ENCODE data around the gene CITED4. TPM values are rescaled to one million over a fixed set of nuclear protein-coding genes. Genes with fewer than 3 reads are reported as not detected.

Gene CITED4
- total and polyA plus RNA-seq, 9 of the 15 experiments (the other 6 are each of a cell fraction or from before 2014, with no cell fraction given), result 0.11 to 1.2 (median 0.17) TPM; not detected in 2

GRCh38 chr1:40815420-40815819 lies 46.7 kb downstream of the CITED4 start:
- Histone ChIP-seq H3K4me2 (ENCODE audit: insufficient read depth, low read length) (peak overlapping the region; percentile 71), H3K9me1 (ENCODE audit: control insufficient read depth, insufficient read depth, low read length) (peaks cover 11% of the 10 kb centered on the region), H4K20me1 (replicated peaks; ENCODE audit: control insufficient read depth, insufficient read depth, low read length) (0 out of 2 replicates have a peak, but pooled peaks cover 5% of the 10 kb centered on the region), H3K36me3 (ENCODE audit: control insufficient read depth, insufficient read depth, low read length) (peaks cover 10% of the 10 kb centered on the region; the same call in 2 of the 3 replicates), H3K9me3 (replicated peaks; ENCODE audit: control insufficient read depth, insufficient read depth, low read depth, low read length) (no peaks in the 10 kb centered on the region), H3K4me3 (no peak overlapping the region), H3K79me2 (ENCODE audit: control insufficient read depth, insufficient read depth, low read length) (no peaks in the 10 kb centered on the region), H3K4me1 (replicated peaks in 1 of 2; ENCODE audit: control insufficient read depth in 2 of 2, insufficient read depth in 2 of 2, low read length in 2 of 2) (peaks cover 19 to 48% of the 10 kb centered on the region in 2 experiments), H3K27me3 (ENCODE audit: control insufficient read depth in 2 of 2, insufficient read depth in 2 of 2, low read length in 2 of 2) (no peaks in the 10 kb centered on the region), H2AFZ (ENCODE audit: low read depth, low read length) (peak overlapping the region; percentile 60), H3K27ac (ENCODE audit: extremely low read depth, low read depth, low read length) (no peak overlapping the region), H3K9ac (ENCODE audit: insufficient read depth in 1 of 2, low read depth in 2 of 2, low read length in 2 of 2) (peak overlapping the region; percentile 24 to 74; a peak in 1 of 4 replicates)
- ChIA-PET POLR2A (interaction anchor here (0.6 to 1.7 kb wide), 7 partner anchors 9 to 275 kb away, joined by 3 to 6 read pairs (median 4); no protein-coding TSS in a partner anchor), CTCF (ENCODE audit: low intra/inter-chr PET ratio) (no interaction called here)
- peak in 2 of 4 experiments; percentile 45 to 46 for DNase-seq (ENCODE audit: extremely low read depth in 1 of 4, low spot score in 3 of 4)
- FAIRE-seq, result peak; percentile 91
- no TSS peak for BruUV-seq (replicated peaks)
- ATAC-seq, result peak; percentile 18; the same call in 2 of the 3 replicates
- intact Hi-C loops (cut with micrococcal nuclease), result no loop called here
- WGBS (ENCODE audit: insufficient coverage, low coverage, missing lambda C conversion rate), result 13% methylated on average over 9 of the region's 9 CpGs
- in situ Hi-C loops (cut with MboI), result no loop called here
- TF ChIP-seq U2AF2 (optimal IDR thresholded peaks at IDR 0.05; ENCODE audit: low read depth, low read length) (no peak), TCF3 (CRISPR knock-in tag; IDR thresholded peaks at IDR 0.05) (peak; percentile 20; the same call in 1 of the 2 replicates), SMARCE1 (IDR thresholded peaks at IDR 0.05) (no peak), IRF9 (tag; IDR thresholded peaks at IDR 0.05) (no peak), SIN3B (IDR thresholded peaks at IDR 0.05; ENCODE audit: low read depth) (no peak), BACH1 (tag; IDR thresholded peaks at IDR 0.05) (peak; percentile 71; the same call in 1 of the 2 replicates), BCOR (IDR thresholded peaks at IDR 0.05) (peak; percentile 34; the same call in 1 of the 2 replicates), ZNF436 (CRISPR knock-in tag; IDR thresholded peaks at IDR 0.05) (no peak), NFE2 (IDR thresholded peaks at IDR 0.05; ENCODE audit: low read depth) (peak; percentile 81), SOX6 (IDR thresholded peaks at IDR 0.05) (no peak), SMARCA4 (IDR thresholded peaks at IDR 0.05) (0 out of 2 replicates have a peak, but pooled peaks have one; percentile 24), GTF2E2 (tag; IDR thresholded peaks at IDR 0.05) (no peak), MTF1 (CRISPR knock-in tag; IDR thresholded peaks at IDR 0.05; ENCODE audit: borderline replicate concordance) (no peak), SMC3 (conservative IDR thresholded peaks at IDR 0.05; ENCODE audit: insufficient read depth, low read depth, low read length) (no peak), SRSF7 (optimal IDR thresholded peaks at IDR 0.05; ENCODE audit: low read depth, low read length) (no peak), RBM14 (IDR thresholded peaks at IDR 0.05; ENCODE audit: borderline replicate concordance, insufficient read depth, low read depth, low read length) (no peak), ZNF584 (CRISPR knock-in tag; IDR thresholded peaks at IDR 0.05; ENCODE audit: low read depth) (no peak), GTF2F1 (IDR thresholded peaks at IDR 0.05; ENCODE audit: low read depth, low read length) (no peak), KDM4B (IDR thresholded peaks at IDR 0.05; ENCODE audit: borderline replicate concordance in 2 of 2, low read depth in 1 of 2) (no peak), DPF2 (IDR thresholded peaks at IDR 0.05) (peak; percentile 67)
- TF ChIP-seq, protein P1, sequence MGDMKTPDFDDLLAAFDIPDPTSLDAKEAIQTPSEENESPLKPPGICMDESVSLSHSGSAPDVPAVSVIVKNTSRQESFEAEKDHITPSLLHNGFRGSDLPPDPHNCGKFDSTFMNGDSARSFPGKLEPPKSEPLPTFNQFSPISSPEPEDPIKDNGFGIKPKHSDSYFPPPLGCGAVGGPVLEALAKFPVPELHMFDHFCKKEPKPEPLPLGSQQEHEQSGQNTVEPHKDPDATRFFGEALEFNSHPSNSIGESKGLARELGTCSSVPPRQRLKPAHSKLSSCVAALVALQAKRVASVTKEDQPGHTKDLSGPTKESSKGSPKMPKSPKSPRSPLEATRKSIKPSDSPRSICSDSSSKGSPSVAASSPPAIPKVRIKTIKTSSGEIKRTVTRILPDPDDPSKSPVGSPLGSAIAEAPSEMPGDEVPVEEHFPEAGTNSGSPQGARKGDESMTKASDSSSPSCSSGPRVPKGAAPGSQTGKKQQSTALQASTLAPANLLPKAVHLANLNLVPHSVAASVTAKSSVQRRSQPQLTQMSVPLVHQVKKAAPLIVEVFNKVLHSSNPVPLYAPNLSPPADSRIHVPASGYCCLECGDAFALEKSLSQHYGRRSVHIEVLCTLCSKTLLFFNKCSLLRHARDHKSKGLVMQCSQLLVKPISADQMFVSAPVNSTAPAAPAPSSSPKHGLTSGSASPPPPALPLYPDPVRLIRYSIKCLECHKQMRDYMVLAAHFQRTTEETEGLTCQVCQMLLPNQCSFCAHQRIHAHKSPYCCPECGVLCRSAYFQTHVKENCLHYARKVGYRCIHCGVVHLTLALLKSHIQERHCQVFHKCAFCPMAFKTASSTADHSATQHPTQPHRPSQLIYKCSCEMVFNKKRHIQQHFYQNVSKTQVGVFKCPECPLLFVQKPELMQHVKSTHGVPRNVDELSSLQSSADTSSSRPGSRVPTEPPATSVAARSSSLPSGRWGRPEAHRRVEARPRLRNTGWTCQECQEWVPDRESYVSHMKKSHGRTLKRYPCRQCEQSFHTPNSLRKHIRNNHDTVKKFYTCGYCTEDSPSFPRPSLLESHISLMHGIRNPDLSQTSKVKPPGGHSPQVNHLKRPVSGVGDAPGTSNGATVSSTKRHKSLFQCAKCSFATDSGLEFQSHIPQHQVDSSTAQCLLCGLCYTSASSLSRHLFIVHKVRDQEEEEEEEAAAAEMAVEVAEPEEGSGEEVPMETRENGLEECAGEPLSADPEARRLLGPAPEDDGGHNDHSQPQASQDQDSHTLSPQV (IDR thresholded peaks at IDR 0.05), result 0 out of 2 replicates have a peak, but pooled peaks have one; percentile 48

Measured in K562 (cell line).